Stimulated activated CD8-positive, alpha-beta memory T cell treated with anti-CD3 and anti-CD28 coated beads, Interleukin-12 subunit alpha, Interleukin-12 subunit beta, amount 100 ng/mL, for 1 hour (primary cell): ENCODE results near the gene ZNF546.
"Not testable (repeated sequence)": the region's sequence is repeated elsewhere in the genome, so short reads cannot be mapped to it uniquely, and the experiment has no call there.

Source experiments
- DNase-seq: peaks from one replicate; pipeline ENCODE4 v3.0.0-alpha.2; 2020; ENCODE audit warnings: low read depth

The ZNF546 gene

GRCh38 chr19:39986643-39987042, 10.2 kb upstream of the ZNF546 start:
- no peak for DNase-seq

GRCh38 chr19:39987167-39987566, 9.7 kb upstream of the ZNF546 start:
- no peak for DNase-seq

- DNase-seq, result no peak
Measured at GRCh38 chr19:39987596-39987995, 9.3 kb upstream of the ZNF546 start.

GRCh38 chr19:39993605-39994004, 3.3 kb upstream of the ZNF546 start:
- no peak for DNase-seq

GRCh38 chr19:39994361-39994760, 2.5 kb upstream of the ZNF546 start:
- no peak for DNase-seq

- DNase-seq, result no peak
Measured at GRCh38 chr19:39995794-39996193, 1.1 kb upstream of the ZNF546 start.

GRCh38 chr19:39996218-39996810, 546 bp upstream of the ZNF546 start:
- DNase-seq, result peak; percentile 8

- no peak for DNase-seq
Measured at GRCh38 chr19:39997638-39998216, 867 bp downstream of the ZNF546 start.

GRCh38 chr19:39998501-39998900, 1.6 kb downstream of the ZNF546 start:
- DNase-seq, result no peak

GRCh38 chr19:40005691-40006272, 8.9 kb downstream of the ZNF546 start:
- no peak for DNase-seq

- DNase-seq, result no peak
Measured at GRCh38 chr19:40006273-40006691, 9.4 kb downstream of the ZNF546 start.

- no peak for DNase-seq
Measured at GRCh38 chr19:40009674-40010073, 12.8 kb downstream of the ZNF546 start.

- no peak for DNase-seq
Measured at GRCh38 chr19:40013991-40014390, 17.1 kb downstream of the ZNF546 start.

GRCh38 chr19:40023969-40024368, 27.1 kb downstream of the ZNF546 start:
- DNase-seq, result no peak

GRCh38 chr19:40025938-40026596, 29.2 kb downstream of the ZNF546 start:
- no peak for DNase-seq

- no peak for DNase-seq
Measured at GRCh38 chr19:40026597-40026970, 29.7 kb downstream of the ZNF546 start.

- DNase-seq, result no peak
Measured at GRCh38 chr19:40033989-40034560, 37.2 kb downstream of the ZNF546 start.

- no peak for DNase-seq
Measured at GRCh38 chr19:40035996-40036395, 39.1 kb downstream of the ZNF546 start.

- DNase-seq, result not testable (repeated sequence)
Measured at GRCh38 chr19:40038047-40038446, 41.2 kb downstream of the ZNF546 start.

- not testable (repeated sequence) for DNase-seq
Measured at GRCh38 chr19:40041718-40042117, 44.9 kb downstream of the ZNF546 start.

- no peak for DNase-seq
Measured at GRCh38 chr19:40053491-40053890, 56.6 kb downstream of the ZNF546 start.

GRCh38 chr19:40054632-40055031, 57.8 kb downstream of the ZNF546 start:
- no peak for DNase-seq

- no peak for DNase-seq
Measured at GRCh38 chr19:40055049-40055448, 58.2 kb downstream of the ZNF546 start.
